Stimulated activated CD4-positive, alpha-beta T cell treated with anti-CD3 and anti-CD28 coated beads, TNF-alpha, amount 100 ng/mL, for 1 hour (primary cell): Measurements from ENCODE around the gene PRND.
A peak's percentile ranks its signal among the peaks of the same experiment; 100 is the strongest.
"Not testable (repeated sequence)": the region's sequence is repeated elsewhere in the genome, so short reads cannot be mapped to it uniquely, and the experiment has no call there.

Source experiments
- DNase-seq, 3 donors: peaks; one replicate each; pipeline ENCODE4 v3.0.0-alpha.2; 2020; ENCODE audit warnings: low read depth in 3 of 3, low spot score in 1 of 3

Gene PRND

GRCh38 chr20:4736875-4737274 lies 15.2 kb downstream of the PRND start:
- DNase-seq: no peak

GRCh38 chr20:4737857-4738627 lies 16.3 kb downstream of the PRND start:
- DNase-seq: no peak

DNA sequence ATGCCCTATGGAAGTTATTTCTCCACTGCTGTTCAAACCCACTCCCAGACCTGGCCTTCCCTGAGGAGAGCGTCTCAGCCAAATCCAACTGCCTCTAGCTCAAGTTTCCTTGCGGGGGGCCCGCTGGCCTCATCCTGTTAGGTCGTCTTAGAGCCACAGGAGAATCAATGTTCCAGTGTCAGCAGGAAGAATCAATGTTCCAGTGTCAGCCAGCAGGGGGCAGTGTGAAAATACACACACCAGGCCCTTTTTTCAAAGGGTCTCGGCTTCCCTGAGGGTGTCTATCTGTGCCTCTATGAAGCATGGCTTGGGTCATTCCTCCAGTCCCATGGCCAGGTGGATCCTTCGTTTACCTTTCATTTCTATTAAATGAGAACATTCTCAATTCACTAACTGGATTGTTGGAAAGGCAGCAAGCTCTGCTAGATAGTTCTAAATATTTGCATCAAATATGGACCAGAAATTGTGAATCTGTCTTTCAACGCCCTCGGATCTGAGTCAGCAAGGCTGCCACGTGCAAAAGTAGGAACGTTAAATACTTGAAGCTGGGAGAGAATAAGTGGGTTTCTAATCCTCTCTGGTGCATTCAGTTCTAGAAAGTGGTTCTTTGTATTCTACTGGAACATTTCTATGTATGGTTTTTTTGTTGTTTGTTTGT lies 19.2 kb downstream of the PRND start:
- DNase-seq: peak; percentile 19 to 54 (median 25)

GRCh38 chr20:4748847-4749246 lies 27.1 kb downstream of the PRND start:
- DNase-seq: no peak

DNA sequence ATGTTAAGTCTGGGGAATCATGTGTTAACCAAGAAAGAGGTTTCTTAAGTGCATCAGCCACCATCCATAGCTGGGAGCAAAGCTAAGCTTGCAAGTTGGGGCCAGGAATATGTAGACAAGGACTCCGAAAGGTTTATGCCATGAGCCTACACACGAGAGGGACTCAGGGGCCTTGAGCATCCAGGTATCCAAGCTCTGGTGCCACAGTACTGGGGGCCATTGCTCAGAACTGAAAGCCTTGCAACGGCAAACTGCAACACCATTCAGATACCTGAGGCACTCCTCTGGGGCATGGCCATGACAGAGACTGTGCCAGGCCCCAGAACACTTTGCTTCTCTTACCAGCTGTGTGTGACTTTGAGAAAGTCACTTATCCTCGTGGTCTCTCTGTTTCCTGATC lies 27.6 kb downstream of the PRND start:
- no peak for DNase-seq

GRCh38 chr20:4750381-4750780 lies 28.7 kb downstream of the PRND start:
- no peak for DNase-seq

DNA sequence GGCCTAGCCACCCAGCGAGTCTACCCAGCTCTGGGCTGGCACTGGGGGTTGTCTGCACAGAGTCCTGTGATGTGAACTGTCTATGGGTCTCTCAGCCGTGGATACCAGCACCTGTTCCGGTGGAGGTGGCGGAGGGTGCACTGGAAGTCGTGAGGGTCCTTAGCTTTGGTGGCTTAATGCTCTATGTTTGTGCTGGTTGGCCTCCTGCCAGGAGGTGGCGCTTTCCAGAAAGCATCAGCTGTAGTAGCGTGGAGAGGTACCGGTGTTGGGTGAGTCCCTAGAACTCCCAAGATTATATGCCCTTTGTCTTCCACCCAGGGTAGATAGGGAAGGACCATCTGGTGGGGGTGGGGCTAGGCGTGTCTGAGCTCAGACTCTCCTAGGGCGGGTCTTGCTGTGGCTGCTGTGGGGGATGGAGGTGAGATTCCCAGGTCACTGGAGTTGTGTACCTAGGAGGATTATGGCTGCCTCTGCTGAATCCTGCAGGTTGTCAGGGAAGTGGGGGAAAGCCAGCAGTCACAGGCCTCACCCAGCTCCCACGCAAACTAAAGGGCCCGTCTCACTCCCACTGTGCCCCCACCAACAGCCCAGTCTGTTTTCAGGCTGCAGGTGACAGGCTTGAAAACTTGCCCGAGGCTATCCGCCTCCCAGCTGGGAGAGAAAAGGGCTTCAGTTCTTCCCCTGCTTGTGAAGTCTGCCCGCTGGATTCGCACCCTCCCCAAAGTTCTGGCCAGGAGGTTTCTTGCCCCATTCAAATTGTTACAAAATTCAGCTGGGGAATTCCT lies 37.6 kb downstream of the PRND start:
- peak in 1 of 3 donors; percentile 26 for DNase-seq

DNA sequence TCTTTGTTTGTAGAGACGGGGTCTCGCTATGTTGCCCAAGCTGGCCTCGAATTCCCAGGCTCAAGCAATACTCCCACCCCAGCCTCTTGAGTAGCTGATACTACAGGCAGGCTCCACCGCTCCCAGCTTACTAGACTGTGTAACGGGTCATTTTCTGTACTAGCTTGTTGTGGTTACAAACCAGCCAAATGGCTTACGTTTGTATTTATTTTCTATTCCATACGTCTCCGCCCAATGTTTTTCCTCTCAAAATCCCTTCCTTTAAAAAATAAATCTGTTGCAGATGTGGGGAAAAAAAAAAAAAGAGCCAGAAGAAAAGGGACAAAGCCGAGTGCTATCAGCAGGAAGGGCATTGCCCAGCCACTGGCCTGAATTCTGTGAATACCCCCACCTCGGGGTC lies 41.6 kb downstream of the PRND start:
- no peak for DNase-seq

GRCh38 chr20:4763723-4764510 lies 42.2 kb downstream of the PRND start:
- no peak for DNase-seq

- no peak for DNase-seq
Measured at GRCh38 chr20:4764805-4765204, 43.1 kb downstream of the PRND start.

DNA sequence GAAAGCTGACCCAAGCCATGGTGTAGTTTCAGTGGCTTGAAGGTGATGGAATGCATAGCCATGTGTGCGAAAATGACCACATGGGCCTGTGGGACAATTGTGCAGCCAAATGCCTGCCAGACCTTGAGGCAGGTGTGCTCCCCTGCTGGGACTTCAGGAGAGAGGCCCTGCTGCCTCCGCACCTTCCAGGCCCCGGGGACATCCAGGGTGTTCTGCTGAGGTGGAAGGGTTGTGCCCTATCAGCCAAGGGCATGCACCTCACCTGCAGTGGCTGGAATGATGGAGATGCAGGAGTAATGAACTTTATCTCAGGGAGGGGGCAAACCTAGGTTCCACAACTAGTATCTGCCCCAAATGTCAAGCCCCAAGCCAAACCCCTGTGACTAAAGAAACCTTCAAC lies 44.0 kb downstream of the PRND start:
- no peak for DNase-seq

- DNase-seq: no peak
Measured at GRCh38 chr20:4766631-4767030, 44.9 kb downstream of the PRND start.

GRCh38 chr20:4767084-4767483 lies 45.4 kb downstream of the PRND start:
- no peak for DNase-seq

- no peak for DNase-seq
Measured at GRCh38 chr20:4769328-4769727, 47.6 kb downstream of the PRND start.

DNA sequence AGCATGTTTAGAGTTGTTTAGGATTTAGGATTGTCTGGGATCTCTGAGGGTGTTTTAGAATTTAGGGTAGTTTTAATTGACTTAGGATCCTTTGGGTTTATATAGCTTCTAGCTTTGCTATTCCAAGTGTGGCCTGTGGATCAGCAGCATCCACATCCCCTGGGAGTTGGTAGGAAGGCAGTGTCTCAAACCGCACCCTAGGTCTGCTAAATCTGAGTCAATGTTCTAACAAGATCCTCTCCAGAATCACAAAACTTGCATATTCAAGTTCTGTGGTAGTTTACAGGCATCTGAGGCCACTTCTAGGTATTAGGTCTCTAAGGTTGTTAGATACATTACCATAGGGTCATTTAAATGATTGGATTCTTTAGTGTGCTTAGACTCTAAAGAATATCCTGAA lies 48.3 kb downstream of the PRND start:
- DNase-seq: no peak

DNA sequence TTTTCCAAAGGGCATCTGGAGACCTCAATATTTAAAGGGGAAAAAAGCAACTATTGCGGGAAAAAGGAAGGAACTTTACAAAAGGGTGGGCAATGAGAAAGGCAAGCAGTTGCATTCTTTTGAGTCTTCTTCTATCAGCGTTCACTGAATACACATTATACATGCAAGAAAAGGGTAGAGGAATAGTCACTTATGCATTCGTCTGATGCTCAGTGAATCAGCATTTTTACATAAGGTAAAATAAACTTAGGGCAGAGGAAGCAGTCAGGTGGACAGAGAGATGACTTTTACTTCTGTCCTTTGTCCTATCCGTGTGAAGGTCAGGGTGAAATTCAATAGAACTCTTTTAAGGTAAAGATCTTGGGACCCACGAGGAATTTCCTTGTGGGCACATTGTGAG lies 49.3 kb downstream of the PRND start:
- no peak for DNase-seq

DNA sequence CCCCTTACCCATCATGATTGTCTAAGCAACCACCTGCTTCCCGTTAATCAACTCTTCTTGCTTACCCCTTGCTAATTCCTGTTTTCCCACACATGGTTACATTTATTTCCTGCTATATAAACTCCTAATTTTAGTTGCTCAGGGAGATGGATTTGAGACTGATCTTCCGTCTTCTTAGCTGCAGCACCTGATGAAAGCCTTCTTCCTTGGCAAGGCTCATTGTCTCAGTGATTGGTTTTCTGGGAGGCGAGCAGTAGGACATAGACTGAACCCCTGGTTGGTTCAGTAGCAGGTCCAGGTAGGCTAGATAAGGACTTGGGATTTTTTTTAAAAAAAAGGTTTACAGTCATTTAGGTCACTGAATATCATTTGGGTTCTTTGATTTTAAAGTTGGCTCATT lies 50.4 kb downstream of the PRND start:
- DNase-seq: no peak

- DNase-seq: not testable (repeated sequence)
Measured at GRCh38 chr20:4773014-4773413, 51.3 kb downstream of the PRND start.

DNA sequence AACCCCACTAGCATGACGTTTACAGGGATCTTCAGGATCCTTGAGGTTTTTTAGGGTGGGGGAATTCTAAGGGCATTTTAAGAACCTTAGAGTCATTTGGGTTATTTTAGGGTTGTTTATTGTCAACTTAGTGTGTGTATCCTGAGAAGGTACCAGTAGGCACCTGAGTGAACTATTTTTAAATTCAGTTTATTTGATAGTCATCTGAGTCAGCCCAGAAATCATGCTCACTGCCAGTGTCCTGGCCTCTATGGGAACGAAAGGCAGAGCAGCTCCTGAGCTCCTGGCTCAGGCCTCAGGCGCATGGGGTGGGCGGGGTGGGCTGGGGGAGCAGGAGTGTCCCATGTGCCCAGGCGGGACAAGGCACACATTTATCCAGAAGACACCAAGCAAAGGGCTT lies 52.0 kb downstream of the PRND start:
- no peak for DNase-seq

DNA sequence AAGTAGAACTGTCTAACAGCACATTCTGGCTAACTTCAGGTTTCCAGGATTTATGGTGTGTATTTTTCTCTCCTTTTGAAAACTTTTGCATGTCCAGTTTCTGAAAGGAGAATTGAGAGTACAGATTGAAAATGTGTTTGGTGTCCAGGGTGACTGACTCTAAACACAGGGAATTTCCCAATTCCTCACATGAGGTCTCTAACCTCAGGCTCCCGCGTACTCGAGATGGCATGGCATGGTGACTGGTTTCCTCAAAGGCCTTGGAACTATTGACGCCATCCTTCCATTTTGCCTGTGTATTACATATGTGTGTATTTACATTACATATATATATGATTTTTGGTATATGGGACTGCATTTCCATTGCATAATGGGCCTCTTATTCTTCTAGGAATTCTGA lies 52.5 kb downstream of the PRND start:
- no peak for DNase-seq

DNA sequence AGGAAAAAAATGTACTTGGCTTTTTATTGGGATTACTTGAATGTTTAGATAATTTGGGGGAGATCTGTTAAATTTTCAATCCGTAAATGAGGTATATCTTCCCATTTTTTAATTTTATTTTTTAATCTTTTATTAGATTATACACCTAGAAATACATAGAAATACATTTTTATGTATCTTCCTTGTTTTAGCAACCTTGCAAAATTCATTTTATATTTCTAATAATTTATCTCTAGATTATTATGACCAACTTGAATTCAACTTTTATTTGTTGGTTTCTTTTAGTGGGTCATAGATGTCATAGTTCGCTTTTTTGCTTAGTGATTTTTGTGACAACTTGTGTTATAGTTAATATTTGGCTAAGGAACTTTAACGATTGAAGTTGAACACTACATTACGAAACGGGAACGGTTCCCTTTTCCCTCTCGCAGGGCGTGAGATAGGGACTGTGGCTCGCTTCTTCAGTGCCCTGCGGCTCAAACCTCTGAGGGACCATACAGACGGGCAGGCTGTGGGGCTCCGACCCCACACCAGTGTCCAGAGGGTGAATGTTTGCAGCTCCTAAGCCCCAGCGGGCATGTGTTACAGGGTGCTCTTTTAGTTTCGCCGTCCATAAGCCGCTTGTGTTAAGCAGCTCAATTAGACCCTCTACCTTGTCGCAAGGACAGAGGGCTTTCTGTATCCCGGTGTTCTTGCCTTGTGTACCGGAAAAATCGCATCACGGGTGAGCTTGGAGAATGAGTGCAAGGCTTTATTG lies 53.8 kb downstream of the PRND start:
- DNase-seq: no peak
